ENCODE measurements around the gene CST7. TPM values are rescaled to one million over a fixed set of nuclear protein-coding genes. Genes with fewer than 3 reads are reported as not detected.

Gene CST7
- total and polyA plus RNA-seq, 10 of the 15 experiments (the other 5 are each of a cell fraction or from before 2014, with no cell fraction given), result 0.69 TPM; not detected in 9

- TF ChIP-seq PBX3 (IDR thresholded peaks at IDR 0.05; ENCODE audit: insufficient replicate concordance, low read depth, low read length) (no peak), EGR1 (IDR thresholded peaks at IDR 0.05; ENCODE audit: borderline replicate concordance in 1 of 2, low read depth in 2 of 2, low read length in 2 of 2) (no peak), MXI1 (IDR thresholded peaks at IDR 0.05; ENCODE audit: low read depth, low read length) (no peak), BHLHE40 (IDR thresholded peaks at IDR 0.05; ENCODE audit: borderline replicate concordance in 1 of 2, low read depth in 2 of 2, low read length in 1 of 2) (no peak), SP1 (IDR thresholded peaks at IDR 0.05; ENCODE audit: low read depth, low read length) (no peak)
Observed at GRCh38 chr20:24961384-24962181, 12.5 kb downstream of the CST7 start (continued).

GRCh38 chr20:24962182-24962492, 13.1 kb downstream of the CST7 start:
- peaks cover 5 to 16% of the 10 kb centered on the region in 2 experiments; a peak in 3 of 4 replicates for H3K36me3 ChIP-seq (ENCODE audit: control insufficient read depth in 2 of 2, insufficient read depth in 2 of 2, low read length in 1 of 2)
- TF ChIP-seq NRF1 (conservative IDR thresholded peaks at IDR 0.05; ENCODE audit: low read depth, low read length), result no peak
- TF ChIP-seq NFIC (IDR thresholded peaks at IDR 0.05; ENCODE audit: low read depth, low read length), result no peak
- TF ChIP-seq BHLHE40 (IDR thresholded peaks at IDR 0.05; ENCODE audit: borderline replicate concordance in 1 of 2, low read depth in 2 of 2, low read length in 1 of 2), result no peak
- TF ChIP-seq HCFC1 (IDR thresholded peaks at IDR 0.05; ENCODE audit: low read length), result no peak
- no peak for TF ChIP-seq ZBED1 (IDR thresholded peaks at IDR 0.05; ENCODE audit: borderline replicate concordance)
- no peak for TF ChIP-seq GATAD2B (conservative IDR thresholded peaks at IDR 0.05; ENCODE audit: low read depth)
- TF ChIP-seq RAD51 (IDR thresholded peaks at IDR 0.05), result no peak
- no peak for TF ChIP-seq YY1 (IDR thresholded peaks at IDR 0.05; ENCODE audit: low read depth, low read length)
- no peak for TF ChIP-seq RCOR1 (conservative IDR thresholded peaks at IDR 0.05; ENCODE audit: low read depth, low read length)
- ChIA-PET POLR2A (no interaction called here), CTCF (interaction anchor here (0.6 to 2.2 kb wide), 3 partner anchors 9 to 32 kb away, joined by 3 to 7 read pairs (median 3); no protein-coding TSS in a partner anchor), SMC1A (ENCODE audit: uncharacterized antibody, unreplicated experiment) (no interaction called here), RAD21 (ENCODE audit: unreplicated experiment) (no interaction called here)
- H3K4me2 ChIP-seq (ENCODE audit: control insufficient read depth, insufficient read depth), result no peak overlapping the region
- WGBS (ENCODE audit: insufficient coverage, insufficient replicate concordance, low lambda C conversion rate, missing lambda C conversion rate), result 100% methylated on average over 2 of the region's 2 CpGs
- intact Hi-C loops (cut with micrococcal nuclease; ENCODE audit: unreplicated experiment) (no loop called here), in situ Hi-C loops (cut with MboI) (no loop called here)
- no peak overlapping the region for H3K27ac ChIP-seq (ENCODE audit: control insufficient read depth, insufficient read depth)
- DNase-seq (ENCODE audit: low read depth, low spot score) (no peak), ATAC-seq (no peak), FAIRE-seq (no peak)
- H3K9me3 ChIP-seq (replicated peaks; ENCODE audit: control insufficient read depth, insufficient read depth, low read length), result no peaks in the 10 kb centered on the region
- no peaks in the 10 kb centered on the region for H4K20me1 ChIP-seq (ENCODE audit: control insufficient read depth, insufficient read depth)
- BruUV-seq (replicated peaks), result no TSS peak
- no peaks in the 10 kb centered on the region for H3K4me1 ChIP-seq (ENCODE audit: control insufficient read depth, insufficient read depth, low read length)
- H3K79me2 ChIP-seq (ENCODE audit: control insufficient read depth, insufficient read depth, low read length), result no peaks in the 10 kb centered on the region
- no peak overlapping the region for H3K9ac ChIP-seq (ENCODE audit: control insufficient read depth, insufficient read depth, low read length)
- no peak overlapping the region for H2AFZ ChIP-seq (ENCODE audit: control insufficient read depth, low read depth, low read length)
- no peak overlapping the region for H3K4me3 ChIP-seq
- H3K27me3 ChIP-seq (replicated peaks in 1 of 2; ENCODE audit: control insufficient read depth in 2 of 2, insufficient read depth in 2 of 2, low read length in 1 of 2), result no peaks in the 10 kb centered on the region
